Measurements from ENCODE around the gene RIF1.

DNA sequence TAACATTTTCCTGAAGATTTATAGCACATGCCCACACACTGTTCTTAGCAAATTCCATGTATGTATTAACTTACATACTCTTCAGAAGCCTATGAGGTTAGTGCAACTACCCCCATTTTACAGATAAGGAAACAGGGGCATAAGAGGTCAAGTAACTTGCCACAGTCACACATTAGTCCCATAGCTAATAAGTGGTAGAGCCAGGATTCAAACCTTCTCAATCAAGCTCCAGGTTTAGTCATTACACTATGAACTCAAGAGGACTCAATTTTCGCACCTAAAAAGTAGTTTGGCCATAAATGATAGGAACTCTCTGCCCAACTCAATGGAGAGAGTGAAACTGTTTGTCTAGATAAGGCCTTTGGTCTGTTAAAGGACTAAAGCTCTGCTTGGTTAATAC, 9.7 kb upstream of the RIF1 start:
- TF ChIP-seq, protein P1, sequence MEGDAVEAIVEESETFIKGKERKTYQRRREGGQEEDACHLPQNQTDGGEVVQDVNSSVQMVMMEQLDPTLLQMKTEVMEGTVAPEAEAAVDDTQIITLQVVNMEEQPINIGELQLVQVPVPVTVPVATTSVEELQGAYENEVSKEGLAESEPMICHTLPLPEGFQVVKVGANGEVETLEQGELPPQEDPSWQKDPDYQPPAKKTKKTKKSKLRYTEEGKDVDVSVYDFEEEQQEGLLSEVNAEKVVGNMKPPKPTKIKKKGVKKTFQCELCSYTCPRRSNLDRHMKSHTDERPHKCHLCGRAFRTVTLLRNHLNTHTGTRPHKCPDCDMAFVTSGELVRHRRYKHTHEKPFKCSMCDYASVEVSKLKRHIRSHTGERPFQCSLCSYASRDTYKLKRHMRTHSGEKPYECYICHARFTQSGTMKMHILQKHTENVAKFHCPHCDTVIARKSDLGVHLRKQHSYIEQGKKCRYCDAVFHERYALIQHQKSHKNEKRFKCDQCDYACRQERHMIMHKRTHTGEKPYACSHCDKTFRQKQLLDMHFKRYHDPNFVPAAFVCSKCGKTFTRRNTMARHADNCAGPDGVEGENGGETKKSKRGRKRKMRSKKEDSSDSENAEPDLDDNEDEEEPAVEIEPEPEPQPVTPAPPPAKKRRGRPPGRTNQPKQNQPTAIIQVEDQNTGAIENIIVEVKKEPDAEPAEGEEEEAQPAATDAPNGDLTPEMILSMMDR (IDR thresholded peaks at IDR 0.05; ENCODE audit: low read depth, low read length) = no peak
- TF ChIP-seq, protein P2, sequence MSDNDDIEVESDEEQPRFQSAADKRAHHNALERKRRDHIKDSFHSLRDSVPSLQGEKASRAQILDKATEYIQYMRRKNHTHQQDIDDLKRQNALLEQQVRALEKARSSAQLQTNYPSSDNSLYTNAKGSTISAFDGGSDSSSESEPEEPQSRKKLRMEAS (IDR thresholded peaks at IDR 0.05; ENCODE audit: low read depth, low read length) = no peak
- TF ChIP-seq POLR2A (IDR thresholded peaks at IDR 0.05; ENCODE audit: extremely low read depth, insufficient read length) (no peak), MYC (IDR thresholded peaks at IDR 0.05; ENCODE audit: low read depth, low read length) (no peak)
